Peyer's patch (tissue), 4 donors: ENCODE results near the gene LEMD1.

Experiments used
- CTCF ChIP-seq, 6 experiments: fragments of 450-650 bp in 4 of 6; fragments of 200-600 bp in 2 of 6; sonication (generic) in 1 of 6; IDR thresholded peaks; one replicate each; pipeline ENCODE4 v1.5.1; 2017 to 2019; ENCODE audit warnings: antibody characterized with exemption in 6 of 6, mild to moderate bottlenecking in 3 of 6, moderate library complexity in 1 of 6
- POLR2A ChIP-seq, 2 donors: fragments of 450-650 bp; IDR thresholded peaks; one replicate each; pipeline ENCODE4 v1.5.1; 2017; ENCODE audit warnings: antibody characterized with exemption in 2 of 2, mild to moderate bottlenecking in 2 of 2, moderate library complexity in 2 of 2

GRCh38 chr1:205391386-205391785 lies 30.5 kb downstream of the LEMD1 start:
- TF ChIP-seq CTCF (IDR thresholded peaks at IDR 0.05) (no peak), POLR2A (IDR thresholded peaks at IDR 0.05) (no peak)
